ENCODE results near the gene GAREM1.

Gene GAREM1

GRCh38 chr18:32381761-32382160, 88.9 kb downstream of the GAREM1 start:
- H3K36me3 Mint-ChIP-seq = no peaks in the 10 kb centered on the region
- peaks cover 7 to 8% of the 10 kb centered on the region in 2 donors for H3K27me3 Mint-ChIP-seq
- DNase-seq (no peak), ATAC-seq (replicated peaks) (no peak)
- no peak overlapping the region for H3K27ac Mint-ChIP-seq
- no peak overlapping the region for H3K4me3 Mint-ChIP-seq
- H3K9me3 Mint-ChIP-seq = no peaks in the 10 kb centered on the region
- no peaks in the 10 kb centered on the region for H3K4me1 Mint-ChIP-seq

- Mint-ChIP-seq H3K4me1 (no peaks in the 10 kb centered on the region), H3K4me3 (no peak overlapping the region), H3K27me3 (peaks cover 7 to 8% of the 10 kb centered on the region in 2 donors)
Measured at GRCh38 chr18:32380559-32380958, 90.1 kb downstream of the GAREM1 start.

GRCh38 chr18:32379891-32380290, 90.8 kb downstream of the GAREM1 start:
- ATAC-seq (replicated peaks) (no peak), DNase-seq (no peak)
- H3K4me1 Mint-ChIP-seq = no peaks in the 10 kb centered on the region
- H3K27me3 Mint-ChIP-seq = peaks cover 7 to 8% of the 10 kb centered on the region in 2 donors
- no peak overlapping the region for H3K27ac Mint-ChIP-seq
- H3K36me3 Mint-ChIP-seq = no peaks in the 10 kb centered on the region
- H3K4me3 Mint-ChIP-seq = no peak overlapping the region
- H3K9me3 Mint-ChIP-seq = no peaks in the 10 kb centered on the region

More at GRCh38 chr18:32380559-32380958, 90.1 kb downstream of the GAREM1 start:
- Mint-ChIP-seq H3K9me3 (no peaks in the 10 kb centered on the region), H3K36me3 (no peaks in the 10 kb centered on the region), H3K27ac (no peak overlapping the region)
- ATAC-seq (replicated peaks) (no peak), DNase-seq (no peak)

GRCh38 chr18:32378705-32379104, 92.0 kb downstream of the GAREM1 start:
- Mint-ChIP-seq H3K27ac (no peak overlapping the region), H3K27me3 (peaks cover 7 to 8% of the 10 kb centered on the region in 2 donors), H3K9me3 (no peaks in the 10 kb centered on the region), H3K36me3 (no peaks in the 10 kb centered on the region), H3K4me3 (no peak overlapping the region), H3K4me1 (no peaks in the 10 kb centered on the region)
- no peak for DNase-seq
- ATAC-seq (replicated peaks) = no peak

GRCh38 chr18:32373995-32374394, 96.7 kb downstream of the GAREM1 start:
- no peak for DNase-seq
- no peaks in the 10 kb centered on the region for H3K4me1 Mint-ChIP-seq
- no peaks in the 10 kb centered on the region for H3K36me3 Mint-ChIP-seq
- peaks cover 4 to 5% of the 10 kb centered on the region in 2 donors for H3K27me3 Mint-ChIP-seq
- H3K4me3 Mint-ChIP-seq = no peak overlapping the region
- no peak overlapping the region for H3K27ac Mint-ChIP-seq
- H3K9me3 Mint-ChIP-seq = no peaks in the 10 kb centered on the region
- ATAC-seq (replicated peaks) = no peak

- ATAC-seq (replicated peaks) (no peak), DNase-seq (no peak)
- no peaks in the 10 kb centered on the region for H3K36me3 Mint-ChIP-seq
- peaks cover 4 to 5% of the 10 kb centered on the region in 2 donors for H3K27me3 Mint-ChIP-seq
- no peaks in the 10 kb centered on the region for H3K4me1 Mint-ChIP-seq
- H3K27ac Mint-ChIP-seq = no peak overlapping the region
- no peak overlapping the region for H3K4me3 Mint-ChIP-seq
- H3K9me3 Mint-ChIP-seq = no peaks in the 10 kb centered on the region
Measured at GRCh38 chr18:32373505-32373904, 97.2 kb downstream of the GAREM1 start.

- no peak overlapping the region for H3K27ac Mint-ChIP-seq
- peaks cover 4 to 5% of the 10 kb centered on the region in 2 donors for H3K27me3 Mint-ChIP-seq
- H3K4me3 Mint-ChIP-seq = no peak overlapping the region
- no peaks in the 10 kb centered on the region for H3K4me1 Mint-ChIP-seq
- ATAC-seq (replicated peaks) (no peak), DNase-seq (no peak)
- no peaks in the 10 kb centered on the region for H3K36me3 Mint-ChIP-seq
- H3K9me3 Mint-ChIP-seq = no peaks in the 10 kb centered on the region
Measured at GRCh38 chr18:32372381-32373061, 98.2 kb downstream of the GAREM1 start.

GRCh38 chr18:32372047-32372380, 98.7 kb downstream of the GAREM1 start:
- DNase-seq = no peak
- no peak overlapping the region for H3K27ac Mint-ChIP-seq
- no peaks in the 10 kb centered on the region for H3K4me1 Mint-ChIP-seq
- H3K27me3 Mint-ChIP-seq = peaks cover 4 to 5% of the 10 kb centered on the region in 2 donors
- H3K4me3 Mint-ChIP-seq = no peak overlapping the region
- H3K36me3 Mint-ChIP-seq = no peaks in the 10 kb centered on the region
- no peaks in the 10 kb centered on the region for H3K9me3 Mint-ChIP-seq
- ATAC-seq (replicated peaks) = no peak

GRCh38 chr18:32371384-32371783, 99.3 kb downstream of the GAREM1 start:
- H3K27me3 Mint-ChIP-seq = peaks cover 4 to 5% of the 10 kb centered on the region in 2 donors
- H3K27ac Mint-ChIP-seq = no peak overlapping the region
- no peaks in the 10 kb centered on the region for H3K4me1 Mint-ChIP-seq
- no peak for ATAC-seq (replicated peaks)
- no peak overlapping the region for H3K4me3 Mint-ChIP-seq
- no peak for DNase-seq
- no peaks in the 10 kb centered on the region for H3K36me3 Mint-ChIP-seq
- no peaks in the 10 kb centered on the region for H3K9me3 Mint-ChIP-seq

- Mint-ChIP-seq H3K27ac (no peak overlapping the region), H3K4me3 (no peak overlapping the region), H3K4me1 (no peaks in the 10 kb centered on the region), H3K27me3 (peaks cover 4 to 5% of the 10 kb centered on the region in 2 donors), H3K9me3 (no peaks in the 10 kb centered on the region), H3K36me3 (no peaks in the 10 kb centered on the region)
- DNase-seq (no peak), ATAC-seq (replicated peaks) (no peak)
Measured at GRCh38 chr18:32368991-32369390, 101.7 kb downstream of the GAREM1 start.

GRCh38 chr18:32368170-32368569, 102.5 kb downstream of the GAREM1 start:
- no peaks in the 10 kb centered on the region for H3K4me1 Mint-ChIP-seq
- no peak overlapping the region for H3K4me3 Mint-ChIP-seq
- ATAC-seq (replicated peaks) = no peak
- H3K27ac Mint-ChIP-seq = no peak overlapping the region
- H3K27me3 Mint-ChIP-seq = peaks cover 4 to 5% of the 10 kb centered on the region in 2 donors
- H3K9me3 Mint-ChIP-seq = no peaks in the 10 kb centered on the region
- no peaks in the 10 kb centered on the region for H3K36me3 Mint-ChIP-seq
- no peak for DNase-seq

GRCh38 chr18:32366586-32367538, 103.8 kb downstream of the GAREM1 start:
- H3K27ac Mint-ChIP-seq = no peak overlapping the region
- no peak for DNase-seq
- no peaks in the 10 kb centered on the region for H3K4me1 Mint-ChIP-seq
- no peak overlapping the region for H3K4me3 Mint-ChIP-seq
- H3K9me3 Mint-ChIP-seq = no peaks in the 10 kb centered on the region
- no peaks in the 10 kb centered on the region for H3K36me3 Mint-ChIP-seq
- ATAC-seq (replicated peaks) = no peak
- peaks cover 4 to 5% of the 10 kb centered on the region in 2 donors for H3K27me3 Mint-ChIP-seq

- ATAC-seq (replicated peaks) = no peak
- Mint-ChIP-seq H3K4me1 (no peaks in the 10 kb centered on the region), H3K9me3 (no peaks in the 10 kb centered on the region), H3K4me3 (no peak overlapping the region), H3K27me3 (no peaks in the 10 kb centered on the region), H3K27ac (no peak overlapping the region), H3K36me3 (no peaks in the 10 kb centered on the region)
- DNase-seq = no peak
Measured at GRCh38 chr18:32362484-32362883, 108.2 kb downstream of the GAREM1 start.

- ATAC-seq (replicated peaks) = no peak
- DNase-seq = no peak
- Mint-ChIP-seq H3K27me3 (peaks cover 0 to 5% of the 10 kb centered on the region in 2 donors), H3K4me3 (no peak overlapping the region), H3K27ac (no peak overlapping the region), H3K36me3 (no peaks in the 10 kb centered on the region), H3K4me1 (no peaks in the 10 kb centered on the region), H3K9me3 (no peaks in the 10 kb centered on the region)
Measured at GRCh38 chr18:32360682-32361345, 109.9 kb downstream of the GAREM1 start.

All from stimulated activated naive B cell treated with anti-CD40 and anti-IgM and Interleukin-4, amounts not matched to agents 10 μg/mL and 1 μg/mL and 100 μg/mL, for 72 hours (primary cell).